KG1 (cell line): ENCODE results near the gene SFI1.
A peak's percentile ranks its signal among the peaks of the same experiment; 100 is the strongest.
"Not testable (repeated sequence)": the region's sequence is repeated elsewhere in the genome, so short reads cannot be mapped to it uniquely, and the experiment has no call there.

Experiments
- DNase-seq: peaks from one replicate; lab custom pipeline; 2025; lab: John Stamatoyannopoulos, UW

Gene SFI1

DNA sequence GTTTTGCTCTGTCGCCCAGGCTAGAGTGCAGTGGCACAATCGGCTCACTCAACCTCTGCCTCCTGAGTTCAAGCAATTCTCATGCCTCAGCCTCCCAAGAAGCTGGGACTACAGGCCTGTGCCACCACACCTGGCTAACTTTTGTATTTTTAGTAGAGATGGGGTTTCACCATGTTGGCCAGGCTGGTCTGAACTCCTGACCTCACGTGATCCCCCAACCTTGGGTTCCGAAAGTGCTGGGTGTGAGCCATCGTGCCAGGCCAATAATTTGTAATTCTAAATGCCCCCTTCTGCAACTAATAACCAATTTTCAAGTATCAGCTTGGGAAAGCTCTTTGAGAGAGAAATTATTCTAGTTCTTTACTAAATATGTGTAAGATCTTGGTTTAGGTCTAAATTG lies 3.0 kb upstream of the SFI1 start:
- DNase-seq = not testable (repeated sequence)

GRCh38 chr22:31495343-31495742 lies 993 bp upstream of the SFI1 start:
- no peak for DNase-seq

- peak; percentile 55 for DNase-seq
Observed at GRCh38 chr22:31496735-31497146, 405 bp downstream of the SFI1 start.

DNA sequence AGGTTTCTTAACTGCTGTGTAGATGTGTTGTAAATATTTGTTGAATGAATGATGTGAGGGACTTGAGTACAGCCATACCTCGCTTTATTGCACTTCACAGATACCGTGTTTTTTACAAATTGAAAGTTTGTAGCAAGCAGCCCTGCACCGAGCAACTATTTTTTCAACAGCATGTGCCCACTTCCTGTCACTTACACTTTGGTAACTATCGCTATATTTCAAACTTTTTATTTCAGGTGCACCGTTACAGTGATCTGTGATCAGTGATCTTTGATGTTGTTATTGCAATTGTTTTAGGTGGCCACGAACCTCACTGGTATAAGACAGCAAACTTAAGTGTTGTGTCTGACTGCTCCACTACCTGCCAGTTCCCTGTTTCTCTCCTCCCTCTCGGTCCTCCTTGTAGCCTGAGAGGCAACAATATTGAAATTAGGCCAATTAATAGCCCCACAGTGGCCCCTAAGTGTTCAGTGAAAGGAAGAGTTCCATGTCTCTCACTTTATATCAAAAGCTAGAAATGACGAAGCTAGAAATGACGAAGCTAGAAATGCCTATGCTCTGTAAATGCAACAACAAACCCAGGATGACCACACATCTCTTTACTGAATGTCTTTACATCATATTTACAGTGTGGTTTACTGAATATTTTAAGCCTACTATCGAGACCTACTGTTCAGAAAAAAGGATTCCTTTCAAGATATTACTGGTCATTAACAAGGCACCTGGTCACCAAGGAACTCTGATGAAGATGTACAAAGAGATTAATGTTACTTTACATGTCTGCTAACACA lies 1.0 kb downstream of the SFI1 start:
- DNase-seq = no peak

DNA sequence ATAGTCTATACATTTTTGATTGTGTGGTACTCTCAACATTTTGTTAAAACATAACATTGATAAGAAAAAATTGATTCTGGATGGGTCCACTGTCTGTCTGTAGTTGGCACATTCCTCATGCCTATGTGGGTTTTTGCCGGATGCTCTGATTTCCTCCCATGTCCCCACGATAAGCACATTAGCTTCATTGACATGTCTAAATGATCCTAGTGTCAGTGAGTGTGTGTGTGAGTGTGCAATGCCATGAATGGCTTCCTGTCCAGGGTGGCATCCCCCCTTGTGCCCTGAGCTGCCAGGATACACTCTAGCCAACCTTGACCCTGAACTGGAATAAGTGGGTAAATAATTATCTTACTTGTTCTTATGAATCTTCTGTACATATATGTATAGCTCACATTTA lies 5.4 kb downstream of the SFI1 start:
- no peak for DNase-seq

DNA sequence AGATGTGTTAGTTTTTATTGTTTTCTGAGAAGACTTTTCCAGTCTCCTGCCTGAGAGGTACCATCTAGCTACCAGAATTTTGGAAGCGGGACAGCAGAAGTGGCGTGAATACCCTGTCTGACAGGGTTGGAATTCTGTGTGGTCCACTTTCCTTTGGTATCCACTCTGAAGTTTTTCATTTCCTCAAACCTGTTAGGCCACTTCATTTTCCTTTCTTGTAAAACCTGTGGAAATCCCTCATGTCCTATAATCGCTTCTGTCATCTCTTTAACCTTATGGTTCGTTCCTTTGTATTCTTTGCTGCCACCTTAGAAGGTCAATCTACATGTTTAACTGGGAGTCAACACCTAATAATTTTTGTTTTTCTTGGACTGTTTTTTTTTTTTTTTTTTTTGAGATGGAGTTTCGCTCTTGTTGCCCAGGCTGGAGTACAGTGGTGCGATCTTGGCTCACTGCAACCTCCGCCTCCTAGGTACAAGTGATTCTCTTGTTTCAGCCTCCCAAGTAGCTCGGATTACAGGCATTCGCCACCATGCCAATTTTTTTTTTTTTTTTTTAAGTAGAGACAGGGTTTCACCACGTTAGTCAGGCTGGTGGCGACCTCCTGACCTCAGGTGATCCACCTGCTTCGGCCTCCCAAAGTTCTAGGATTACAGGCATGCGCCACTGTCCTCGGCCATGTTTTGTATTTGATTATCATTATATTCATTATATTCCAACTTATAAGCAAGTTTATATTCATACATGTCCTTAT lies 7.1 kb downstream of the SFI1 start:
- DNase-seq = no peak

GRCh38 chr22:31504282-31504681 lies 7.9 kb downstream of the SFI1 start:
- no peak for DNase-seq

DNA sequence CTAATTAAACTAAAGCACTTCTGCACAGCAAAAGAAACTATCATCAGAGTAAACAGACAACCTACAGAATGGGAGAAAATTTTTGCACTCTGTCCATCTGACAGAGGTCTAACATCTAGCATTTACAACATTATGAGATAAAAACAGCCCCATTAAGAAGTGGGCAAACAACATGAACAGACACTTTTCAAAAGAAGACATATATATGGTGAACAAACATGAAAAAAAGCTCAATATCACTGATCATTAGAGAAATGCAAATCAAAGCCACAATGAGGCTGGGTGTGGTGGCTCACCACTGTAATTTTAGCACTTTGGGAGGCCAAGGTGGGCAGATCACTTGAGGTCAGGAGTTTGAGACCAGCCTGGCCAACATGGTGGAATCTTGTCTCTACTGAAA lies 11.2 kb downstream of the SFI1 start:
- not testable (repeated sequence) for DNase-seq

DNA sequence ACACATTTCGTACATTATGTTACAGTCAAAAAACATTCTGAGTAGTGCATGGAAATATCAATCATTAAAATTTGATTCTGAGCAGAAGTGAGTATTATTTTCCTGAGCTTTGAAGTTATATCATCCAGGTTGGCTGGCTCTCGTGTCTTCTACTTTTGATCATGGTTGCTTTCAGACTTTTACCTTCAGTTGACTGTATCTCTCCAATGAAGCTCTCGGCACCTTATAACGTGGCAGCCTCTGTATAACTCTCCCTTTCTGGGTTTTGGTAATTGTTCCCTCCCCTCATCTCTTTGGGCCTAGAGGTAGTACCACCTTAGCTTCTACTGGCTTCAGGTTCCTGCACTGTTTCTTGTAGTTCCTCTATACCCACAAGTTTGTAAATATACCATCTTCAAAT lies 12.2 kb downstream of the SFI1 start:
- DNase-seq = no peak

GRCh38 chr22:31509061-31509762 lies 12.9 kb downstream of the SFI1 start:
- no peak for DNase-seq

DNA sequence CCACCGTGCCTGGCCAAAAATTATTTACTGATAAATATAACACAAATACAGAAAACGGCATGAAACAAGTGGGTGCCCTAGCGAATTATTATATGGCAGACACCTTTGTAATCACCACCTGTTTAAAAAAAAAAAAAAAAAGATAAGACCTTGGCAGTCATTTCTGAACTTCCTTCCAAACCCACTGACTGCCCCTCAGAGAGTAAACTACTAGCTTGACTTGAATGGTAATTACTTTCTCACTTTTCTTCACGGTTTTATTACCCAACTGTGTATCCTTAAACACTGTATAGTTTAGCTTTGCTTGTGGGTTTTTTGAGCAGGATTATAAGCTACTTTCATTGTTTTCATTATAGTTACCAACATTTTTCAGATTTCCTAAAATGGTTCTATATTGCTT lies 23.7 kb downstream of the SFI1 start:
- no peak for DNase-seq

- not testable (repeated sequence) for DNase-seq
Observed at GRCh38 chr22:31524132-31524531, 27.8 kb downstream of the SFI1 start.

DNA sequence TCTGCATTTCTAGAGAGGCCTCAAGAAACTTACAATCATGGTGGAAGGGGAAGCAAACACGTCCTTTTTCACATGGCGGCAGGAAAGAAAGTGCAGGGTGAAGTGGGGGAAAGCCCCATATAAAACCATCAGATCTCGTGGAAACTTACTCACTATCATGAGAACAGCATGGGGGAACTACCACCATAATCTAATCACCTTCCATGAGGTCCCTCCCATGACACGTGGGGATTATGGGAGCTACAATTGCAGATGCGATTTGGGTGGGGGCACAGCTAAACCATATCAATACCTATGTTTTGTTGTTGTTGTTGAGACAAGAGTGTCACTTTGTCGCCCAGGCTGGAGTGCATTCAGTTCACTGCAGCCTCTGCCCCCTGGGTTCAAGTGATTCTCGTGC lies 29.9 kb downstream of the SFI1 start:
- DNase-seq = no peak

DNA sequence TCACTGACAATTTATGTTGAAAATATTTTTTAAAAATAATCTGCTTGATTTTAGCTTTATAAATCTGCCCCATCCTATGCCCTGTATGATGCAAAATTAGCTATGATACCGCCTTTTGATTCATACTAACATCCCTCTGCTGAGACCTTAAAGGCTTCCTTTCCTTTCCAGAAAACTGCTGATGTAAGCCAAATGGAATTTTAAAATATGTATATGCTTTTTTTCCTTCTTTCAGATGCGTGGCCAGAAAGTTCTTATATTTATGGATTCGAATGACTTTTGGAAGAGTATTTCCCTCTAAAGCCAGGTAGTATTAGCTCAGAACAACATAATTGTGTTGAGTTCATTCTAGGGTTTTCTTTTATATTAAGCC lies 34.5 kb downstream of the SFI1 start:
- DNase-seq = no peak

DNA sequence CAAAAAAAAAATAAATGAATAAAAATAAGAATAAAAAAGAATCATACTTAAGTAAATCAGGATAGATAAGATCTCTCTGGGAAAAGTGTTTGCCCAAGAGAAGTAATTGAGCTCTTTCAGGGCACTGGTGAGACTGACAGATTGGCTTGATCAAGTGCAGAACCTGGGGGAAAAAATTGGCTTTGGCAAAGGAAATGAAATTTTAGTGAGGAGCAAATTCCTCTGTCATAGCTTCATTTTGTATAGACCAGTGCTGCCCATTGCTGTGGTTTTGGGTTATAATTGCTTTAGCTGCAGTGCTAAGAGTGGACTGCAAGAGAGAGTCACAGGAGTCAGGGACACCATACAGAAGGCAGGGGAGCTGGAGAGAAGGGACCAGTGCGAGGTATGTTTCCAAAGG lies 35.7 kb downstream of the SFI1 start:
- no peak for DNase-seq

- DNase-seq = no peak
Observed at GRCh38 chr22:31533374-31533773, 37.0 kb downstream of the SFI1 start.

DNA sequence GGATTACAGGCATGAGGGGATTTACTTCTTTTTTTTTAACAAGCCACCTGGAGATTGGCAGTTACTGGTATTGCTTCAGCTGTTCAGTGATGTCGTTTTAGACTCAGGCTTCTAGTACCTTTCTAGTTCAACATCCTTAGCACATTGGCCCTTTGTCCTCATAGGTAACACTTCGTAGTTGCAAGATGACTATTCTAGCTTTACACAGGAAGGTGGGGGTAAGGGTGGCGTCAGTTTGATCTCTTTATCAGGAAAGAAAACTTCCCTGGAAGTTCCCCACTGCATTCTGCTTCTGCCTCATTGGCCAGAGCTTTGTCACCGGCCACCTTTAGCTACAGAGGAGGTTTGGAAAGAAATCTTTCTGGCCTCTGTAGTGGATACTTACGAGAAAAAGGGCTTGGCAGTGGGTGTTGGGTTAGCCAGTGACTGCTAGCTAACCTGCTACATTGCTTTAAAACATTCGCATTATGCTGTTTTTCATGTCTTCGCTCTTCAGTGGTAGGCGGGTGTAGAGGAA lies 40.7 kb downstream of the SFI1 start:
- DNase-seq = no peak

DNA sequence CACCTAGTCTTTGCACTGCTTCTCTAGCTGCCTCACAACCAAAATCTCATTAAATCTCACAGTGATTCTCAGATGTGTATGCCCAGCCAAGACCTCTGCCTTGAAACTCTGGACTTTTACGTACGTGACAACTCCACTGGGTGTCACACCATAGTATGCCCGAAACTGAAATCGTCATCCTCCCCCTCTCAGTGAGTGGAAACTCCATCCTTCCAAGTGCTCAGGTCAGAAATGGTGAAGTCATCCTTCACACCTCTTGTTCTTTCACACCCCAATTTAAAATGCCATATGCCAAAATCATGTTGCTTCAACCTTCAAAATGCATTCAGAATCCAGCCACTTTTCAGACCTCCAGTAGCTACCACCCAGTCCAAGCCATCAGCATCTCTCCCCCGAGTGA lies 42.5 kb downstream of the SFI1 start:
- DNase-seq = no peak

- not testable (repeated sequence) for DNase-seq
Observed at GRCh38 chr22:31540166-31540565, 43.8 kb downstream of the SFI1 start.

DNA sequence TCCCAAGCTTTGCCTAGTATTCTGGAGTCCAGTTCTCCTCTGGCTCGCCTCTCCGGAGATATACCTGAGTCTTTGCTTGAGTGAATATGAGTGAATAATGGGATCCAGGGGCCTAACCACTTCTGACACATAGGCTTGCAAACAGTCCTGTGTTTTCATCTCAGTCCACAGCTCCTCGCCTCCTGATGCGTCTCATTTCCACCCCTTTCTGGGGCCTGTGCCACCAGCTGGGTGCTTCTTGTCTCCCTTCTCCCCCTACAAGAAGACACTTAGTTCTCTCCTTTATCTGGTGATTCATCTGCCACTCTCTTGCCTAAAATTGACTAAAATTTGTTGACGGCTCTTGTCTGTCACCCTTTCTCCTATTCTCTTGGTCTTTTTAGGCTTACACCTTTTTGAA lies 44.6 kb downstream of the SFI1 start:
- no peak for DNase-seq

DNA sequence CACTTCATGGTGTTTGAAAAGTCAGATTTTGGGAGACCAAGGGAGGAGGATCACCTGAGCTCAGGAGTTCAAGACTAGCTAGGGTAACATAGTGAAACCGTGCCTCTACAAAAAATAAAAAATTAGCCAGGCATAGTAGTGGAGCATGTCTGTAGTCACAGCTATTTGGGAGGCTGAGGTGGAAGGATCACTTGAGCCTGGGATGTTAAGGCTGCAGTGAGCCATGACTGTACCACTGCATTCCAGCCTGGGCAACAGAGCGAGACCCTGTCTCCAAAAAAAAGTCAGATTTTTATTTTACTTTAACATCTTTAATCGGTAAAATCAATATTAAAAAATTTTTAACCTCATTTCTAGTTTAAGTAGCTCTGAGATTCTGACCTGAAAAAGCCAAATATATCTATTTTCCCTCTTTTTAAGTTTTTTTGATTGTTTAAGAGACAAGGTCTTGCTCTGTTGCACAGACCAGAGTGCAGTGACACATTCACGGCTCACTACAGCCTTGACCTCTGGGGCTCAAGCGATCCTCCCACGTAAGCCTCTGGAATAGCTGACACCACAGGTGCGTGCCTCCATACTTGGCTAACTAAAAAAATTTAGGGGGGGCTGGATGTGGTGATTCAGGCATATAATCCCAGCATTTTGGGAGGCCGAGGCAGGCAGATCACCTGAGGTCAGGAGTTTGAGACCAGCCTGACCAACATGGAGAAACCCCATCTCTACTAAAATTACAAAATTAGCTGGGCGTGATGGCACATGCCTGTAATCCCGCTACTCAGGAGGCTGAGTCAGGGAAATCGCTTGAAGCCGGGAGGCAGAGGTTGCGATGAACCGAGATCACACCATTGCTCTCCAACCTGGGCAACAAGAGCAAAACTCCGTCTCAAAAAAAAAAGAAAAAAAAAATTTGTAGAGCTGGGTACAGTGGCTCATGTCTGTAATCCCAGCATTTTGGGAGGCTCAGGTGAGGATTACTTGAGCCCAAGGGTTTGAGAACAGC lies 48.4 kb downstream of the SFI1 start:
- no peak for DNase-seq
